ENCODE results near the gene VASH1. TPM values are rescaled to one million over a fixed set of nuclear protein-coding genes. Genes with fewer than 3 reads are reported as not detected.
A peak's percentile ranks its signal among the peaks of the same experiment; 100 is the strongest.

VASH1 gene
- polyA plus RNA-seq, 1 of the 3 experiments (the other 2 are of a cell fraction) = 4.9 TPM

GRCh38 chr14:76718306-76719040 lies 42.8 kb upstream of the VASH1 start:
- DNase-seq = no peak
- TF ChIP-seq FOXM1 (IDR thresholded peaks at IDR 0.05; ENCODE audit: low read depth) = no peak
- no peak for TF ChIP-seq MEF2A (IDR thresholded peaks at IDR 0.05; ENCODE audit: borderline replicate concordance, low read depth)
- TF ChIP-seq SMC3 (IDR thresholded peaks at IDR 0.05; ENCODE audit: low read depth, low read length) = no peak
- TF ChIP-seq RXRA (IDR thresholded peaks at IDR 0.05; ENCODE audit: borderline replicate concordance, low read depth) = no peak
- TF ChIP-seq IRF3 (IDR thresholded peaks at IDR 0.05; ENCODE audit: low read depth, low read length) = no peak
- no peak for TF ChIP-seq TCF12 (IDR thresholded peaks at IDR 0.05)
- no peak for TF ChIP-seq POLR2AphosphoS5 (IDR thresholded peaks at IDR 0.05; ENCODE audit: low read depth, low read length)
- no peak for TF ChIP-seq MAX (IDR thresholded peaks at IDR 0.05; ENCODE audit: low read depth)
- no peak for TF ChIP-seq YY1 (IDR thresholded peaks at IDR 0.05; ENCODE audit: low read depth)
- TF ChIP-seq ELF1 (IDR thresholded peaks at IDR 0.05) = no peak
- TF ChIP-seq FOSL2 (IDR thresholded peaks at IDR 0.05; ENCODE audit: borderline replicate concordance, low read depth) = no peak
- TF ChIP-seq MXI1 (IDR thresholded peaks at IDR 0.05; ENCODE audit: low read depth, low read length) = no peak
- TF ChIP-seq GATA2 (CRISPR knock-in tag; IDR thresholded peaks at IDR 0.05) = no peak
- no peak for TF ChIP-seq FOXJ3 (CRISPR knock-in tag; IDR thresholded peaks at IDR 0.05)

GRCh38 chr14:76719666-76720065 lies 41.6 kb upstream of the VASH1 start:
- Histone ChIP-seq H3F3A (replicated peaks; ENCODE audit: insufficient read depth) (no peaks in the 10 kb centered on the region), H2AFZ (ENCODE audit: low read depth) (0 out of 2 replicates have a peak overlapping the region, but pooled peaks have one; percentile 38), H3K27ac (ENCODE audit: low read depth in 2 of 2, low read length in 1 of 2) (peak overlapping the region in 1 of 2 experiments; percentile 83; a peak in 2 of 4 replicates), H3K79me2 (ENCODE audit: insufficient read depth) (no peaks in the 10 kb centered on the region), H3K4me2 (no peak overlapping the region), H3K27me3 (ENCODE audit: insufficient read depth) (peaks cover 9% of the 10 kb centered on the region; the same call in 1 of the 2 replicates), H3K9ac (no peak overlapping the region), H4K20me1 (ENCODE audit: insufficient read depth) (no peaks in the 10 kb centered on the region), H3K36me3 (replicated peaks in 1 of 2; ENCODE audit: control insufficient read depth in 1 of 2, insufficient read depth in 2 of 2, low read length in 1 of 2) (no peaks in the 10 kb centered on the region), H3K4me1 (ENCODE audit: control insufficient read depth in 1 of 2, insufficient read depth in 2 of 2, low read depth in 1 of 2, low read length in 1 of 2) (peaks cover 0 to 18% of the 10 kb centered on the region in 2 experiments; a peak in 2 of 4 replicates), H3K9me2 (no peaks in the 10 kb centered on the region), H3K9me3 (no peaks in the 10 kb centered on the region), H3K4me3 (ENCODE audit: low read depth in 2 of 2, low read length in 1 of 2) (no peak overlapping the region)
- POLR2A ChIA-PET = no interaction called here
- 82% methylated on average over 6 of the region's 9 CpGs for WGBS (ENCODE audit: low lambda C conversion rate)
- CTCF ChIA-PET = interaction anchor here (1.0 to 4.0 kb wide), 3 partner anchors 10 to 92 kb away, joined by 3 to 27 read pairs (median 10); no protein-coding TSS in a partner anchor
- DNase-seq = no peak
- no peak for TF ChIP-seq TAF1 (IDR thresholded peaks at IDR 0.05; ENCODE audit: borderline replicate concordance, low read depth, low read length)
- TF ChIP-seq FOSL2 (IDR thresholded peaks at IDR 0.05; ENCODE audit: borderline replicate concordance, low read depth) = no peak
- no peak for TF ChIP-seq RAD21 (IDR thresholded peaks at IDR 0.05; ENCODE audit: low read length)
- no peak for TF ChIP-seq ZBTB33 (IDR thresholded peaks at IDR 0.05; ENCODE audit: borderline replicate concordance, low read depth)
- TF ChIP-seq JUND (IDR thresholded peaks at IDR 0.05) = no peak
- TF ChIP-seq CTCF (IDR thresholded peaks at IDR 0.05) = no peak

More at GRCh38 chr14:76718306-76719040, 42.8 kb upstream of the VASH1 start:
- Histone ChIP-seq H3K4me2 (no peak overlapping the region), H3K9me3 (no peaks in the 10 kb centered on the region), H4K20me1 (ENCODE audit: insufficient read depth) (no peaks in the 10 kb centered on the region), H3K27ac (ENCODE audit: low read depth in 2 of 2, low read length in 1 of 2) (no peak overlapping the region), H3K36me3 (replicated peaks in 1 of 2; ENCODE audit: control insufficient read depth in 1 of 2, insufficient read depth in 2 of 2, low read length in 1 of 2) (no peaks in the 10 kb centered on the region), H3K9me2 (no peaks in the 10 kb centered on the region), H3K79me2 (ENCODE audit: insufficient read depth) (no peaks in the 10 kb centered on the region), H3K9ac (no peak overlapping the region), H3K4me1 (ENCODE audit: control insufficient read depth in 1 of 2, insufficient read depth in 2 of 2, low read depth in 1 of 2, low read length in 1 of 2) (peaks cover 0 to 18% of the 10 kb centered on the region in 2 experiments; a peak in 2 of 4 replicates), H2AFZ (ENCODE audit: low read depth) (no peak overlapping the region), H3K4me3 (ENCODE audit: low read depth in 2 of 2, low read length in 1 of 2) (no peak overlapping the region), H3F3A (replicated peaks; ENCODE audit: insufficient read depth) (no peaks in the 10 kb centered on the region), H3K27me3 (ENCODE audit: insufficient read depth) (peaks cover 9% of the 10 kb centered on the region)
- CTCF ChIA-PET = interaction anchor here (1.2 to 4.0 kb wide), 2 partner anchors 9 to 10 kb away, joined by 4 to 27 read pairs; no protein-coding TSS in a partner anchor
- POLR2A ChIA-PET = no interaction called here
- WGBS (ENCODE audit: low lambda C conversion rate) = 76% methylated on average over 5 of the region's 6 CpGs

All from SK-N-SH (cell line).